Stomach (tissue), 9 donors: ENCODE data around the gene SH3RF3. TPM values are rescaled to one million over a fixed set of nuclear protein-coding genes. Genes with fewer than 3 reads are reported as not detected.

ENCODE experiments used
- DNase-seq, 2 donors: peaks; one replicate each; pipeline versions ENCODE4 v3.0.0 to v3.0.0-alpha.2; 2013 to 2019
- H3K27ac ChIP-seq, 5 donors: fragments of 200-600 bp in 4 of 5; sonication (generic) in 4 of 5; one replicate each; pipeline ENCODE4 v1.5.1; 2013 to 2019; ENCODE audit warnings: mild to moderate bottlenecking in 1 of 5, moderate library complexity in 1 of 5
- H3K27me3 ChIP-seq, 3 donors: fragments of 200-600 bp; sonication (generic); one replicate each; pipeline ENCODE4 v1.5.1; 2017 to 2019; ENCODE audit warnings: mixed run types in 1 of 3
- H3K36me3 ChIP-seq, 4 donors: fragments of 200-600 bp; sonication (generic); 1 replicate in 3 of 4; 2 replicates in 1 of 4; pipeline ENCODE4 v1.5.1; 2016 to 2019
- H3K4me1 ChIP-seq, 4 donors: fragments of 200-600 bp; sonication (generic); one replicate each; pipeline ENCODE4 v1.5.1; 2016 to 2019
- H3K4me3 ChIP-seq, 4 donors: fragments of 200-600 bp; sonication (generic) in 3 of 4; one replicate each; pipeline ENCODE4 v1.5.1; 2016 to 2019; ENCODE audit warnings: mild to moderate bottlenecking in 1 of 4
- H3K9me3 ChIP-seq, 4 donors: fragments of 200-600 bp; sonication (generic); one replicate each; pipeline ENCODE4 v1.5.1; 2016 to 2019
- CTCF ChIP-seq, 7 experiments: fragments of 450-650 bp in 4 of 7; fragments of 200-600 bp in 3 of 7; sonication (generic) in 3 of 7; IDR thresholded peaks; one replicate each; pipeline ENCODE4 v1.5.1; 2016 to 2019; ENCODE audit warnings: antibody characterized with exemption in 7 of 7, control low read depth in 2 of 7, mild to moderate bottlenecking in 1 of 7
- EP300 ChIP-seq: sonication (generic); formaldehyde crosslinking; IDR thresholded peaks from one replicate; pipeline ENCODE4 v1.6.1; 2017; ENCODE audit warnings: antibody characterized with exemption
- POLR2A ChIP-seq, 4 donors: fragments of 450-650 bp; IDR thresholded peaks; one replicate each; pipeline ENCODE4 v1.6.1; 2016; ENCODE audit warnings: antibody characterized with exemption in 4 of 4, control low read depth in 2 of 4, mild to moderate bottlenecking in 1 of 4, moderate library complexity in 1 of 4
- POLR2AphosphoS5 ChIP-seq, 3 donors: sonication (generic); formaldehyde crosslinking; IDR thresholded peaks; one replicate each; pipeline ENCODE4 v1.6.1; 2016; ENCODE audit warnings: antibody characterized with exemption in 3 of 3
- WGBS, 5 donors: extraction: QIAGEN DNeasy Blood & Tissue Kit in 3 of 5; methylation state at CpG; one replicate each; pipeline versions ENCODE4 v1.1.5 to v1.1.7; 2013 to 2018; 5-methylcytosine and 5-hydroxymethylcytosine counted together
- intact Hi-C: fragments of 100-400 bp; cut with DNase I; formaldehyde crosslinking; loops from one replicate; pipeline ENCODE4 v1.15.1; 2023; ENCODE audit warnings: low total_unique reads
- polyA plus RNA-seq, 3 donors: library from polyadenylated mRNA; stranded (reverse); fragments of 200-250 nt; gene quantifications; one replicate each; pipeline ENCODE4 v1.2.3, GENCODE V29; 2013
- total RNA-seq, 5 donors: library from RNA; depleted of rRNA; stranded (reverse); fragments of >200 nt; gene quantifications; one replicate each; pipeline versions ENCODE4 v1.1.0 to v1.2.3, GENCODE V29; 2014 to 2016
- donor health status: healthy with polysubstance abuse.
- donor health status: Bipolar disorder and iron deficiency.
- donor health status: healthy.

Gene SH3RF3
- total and polyA plus RNA-seq, 8 donors, result 0.87 to 11.1 (median 4.4) TPM

DNA sequence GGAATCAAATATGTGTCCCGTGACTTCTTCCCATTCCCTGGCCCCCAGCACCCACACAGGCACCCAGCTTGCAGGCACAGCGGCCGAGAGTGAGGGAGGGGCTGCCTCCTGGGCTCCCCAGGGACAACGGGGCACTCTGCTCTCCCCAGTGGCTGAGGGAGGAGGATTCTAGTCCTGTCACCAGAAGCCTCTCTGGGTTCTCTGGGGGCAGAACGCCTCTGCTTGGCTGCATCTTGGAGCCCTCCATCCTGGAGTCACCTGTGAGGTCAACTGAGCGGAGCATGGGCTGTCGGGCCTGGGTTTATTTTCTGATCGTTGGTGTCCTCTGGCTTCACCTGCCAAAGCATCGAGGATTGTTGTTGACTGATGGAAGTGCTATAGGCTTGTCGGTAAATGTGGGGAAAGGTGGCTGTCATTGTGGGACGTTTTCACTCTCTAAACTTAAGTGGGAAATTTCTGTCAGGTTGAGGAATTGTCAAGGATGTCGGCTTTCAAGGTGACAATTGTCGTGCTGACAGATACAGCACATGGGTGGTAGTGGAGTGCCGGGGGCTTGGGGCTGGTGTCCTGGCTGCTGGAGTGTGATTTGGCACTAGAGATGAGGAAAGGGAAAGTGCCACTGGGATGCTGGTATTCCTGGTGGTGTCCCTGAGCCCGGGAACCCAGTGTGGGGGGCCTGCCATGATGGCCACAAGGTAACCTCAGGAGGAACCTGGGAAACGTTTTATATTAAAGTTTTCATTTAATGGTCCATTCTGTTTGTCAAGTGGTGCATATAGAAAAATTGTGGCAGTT is 13.6 kb downstream of the SH3RF3 start:
- Histone ChIP-seq H3K9me3 (no peaks in the 10 kb centered on the region), H3K27me3 (no peaks in the 10 kb centered on the region), H3K4me1 (peaks cover 0 to 5% (median 0%) of the 10 kb centered on the region in 4 donors), H3K27ac (no peak overlapping the region), H3K36me3 (no peaks in the 10 kb centered on the region), H3K4me3 (no peak overlapping the region)
- no peak for DNase-seq
- intact Hi-C loops, result no loop called here
- no peak for TF ChIP-seq EP300
- TF ChIP-seq CTCF (IDR thresholded peaks at IDR 0.05), result no peak
- no peak for TF ChIP-seq POLR2AphosphoS5 (IDR thresholded peaks at IDR 0.05)
- TF ChIP-seq POLR2A (IDR thresholded peaks at IDR 0.05), result no peak
- 81 to 88% (median 86%) methylated on average over 13 to 16 of the region's 16 CpGs for WGBS, 5 donors

DNA sequence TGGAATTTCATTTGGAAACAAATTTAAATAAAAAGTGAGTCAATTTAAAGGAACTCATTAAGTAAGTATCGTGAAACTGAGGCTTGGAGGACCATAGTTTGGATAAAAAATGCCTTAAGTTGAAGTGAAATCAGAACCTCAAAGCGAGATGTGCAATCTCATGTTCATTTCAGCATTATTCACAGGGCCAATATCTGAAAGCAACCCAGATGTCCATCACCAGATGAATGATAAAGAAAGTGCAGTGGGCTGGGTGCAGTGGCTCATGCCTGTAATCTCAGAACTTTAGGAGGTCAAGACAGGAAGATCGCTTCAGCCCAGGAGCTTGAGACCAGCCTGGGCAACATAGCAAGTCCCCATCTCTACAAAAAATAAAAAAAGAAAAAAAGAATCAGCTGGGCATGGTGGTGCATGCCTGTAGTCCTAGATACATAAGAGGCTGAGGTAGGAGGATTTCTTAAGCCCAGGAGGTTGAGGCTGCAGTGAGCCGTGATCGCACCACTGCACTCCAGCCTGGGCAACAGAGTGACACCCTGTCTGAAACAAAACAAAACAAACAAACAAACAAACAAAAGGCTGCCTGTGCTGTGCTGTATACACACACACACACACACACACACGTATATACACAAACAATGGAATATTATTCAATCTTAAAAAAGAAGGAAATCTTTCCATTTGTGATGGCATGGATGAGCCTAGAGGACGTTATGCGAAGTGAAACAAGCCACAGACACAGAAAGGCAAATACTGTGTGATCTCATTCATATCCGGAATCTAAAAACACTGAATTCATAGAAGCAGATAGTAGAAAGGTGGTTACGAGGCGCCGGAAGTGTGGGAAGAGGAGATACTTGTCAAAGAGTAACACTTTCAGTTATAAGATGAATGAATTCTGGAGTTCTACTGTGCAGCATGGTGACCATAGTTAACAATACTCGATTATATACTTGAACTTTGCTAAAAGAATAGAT is 14.5 kb downstream of the SH3RF3 start:
- H3K27me3 ChIP-seq, result no peaks in the 10 kb centered on the region
- 85 to 90% (median 88%) methylated on average over 13 of the region's 13 CpGs for WGBS, 5 donors
- H3K9me3 ChIP-seq, result no peaks in the 10 kb centered on the region
- no peaks in the 10 kb centered on the region for H3K36me3 ChIP-seq
- no peak for DNase-seq
- H3K27ac ChIP-seq, result no peak overlapping the region
- no peak overlapping the region for H3K4me3 ChIP-seq
- intact Hi-C loops, result no loop called here
- TF ChIP-seq POLR2AphosphoS5 (IDR thresholded peaks at IDR 0.05), result no peak
- no peak for TF ChIP-seq EP300
- TF ChIP-seq POLR2A (IDR thresholded peaks at IDR 0.05), result no peak
- TF ChIP-seq CTCF (IDR thresholded peaks at IDR 0.05), result no peak
- H3K4me1 ChIP-seq, result peaks cover 0 to 5% (median 0%) of the 10 kb centered on the region in 4 donors

GRCh38 chr2:109144271-109144670 is 15.3 kb downstream of the SH3RF3 start:
- DNase-seq, result no peak
- WGBS, 5 donors, result 71 to 85% (median 75%) methylated on average over 5 of the region's 5 CpGs
- no peaks in the 10 kb centered on the region for H3K9me3 ChIP-seq
- H3K27ac ChIP-seq, result no peak overlapping the region
- no peaks in the 10 kb centered on the region for H3K36me3 ChIP-seq
- TF ChIP-seq POLR2A (IDR thresholded peaks at IDR 0.05), result no peak
- no peak for TF ChIP-seq EP300
- TF ChIP-seq POLR2AphosphoS5 (IDR thresholded peaks at IDR 0.05), result no peak
- no peak for TF ChIP-seq CTCF (IDR thresholded peaks at IDR 0.05)
- no peaks in the 10 kb centered on the region for H3K27me3 ChIP-seq
- no peak overlapping the region for H3K4me3 ChIP-seq
- intact Hi-C loops, result no loop called here
- peaks cover 0 to 5% (median 2%) of the 10 kb centered on the region in 4 donors for H3K4me1 ChIP-seq

DNA sequence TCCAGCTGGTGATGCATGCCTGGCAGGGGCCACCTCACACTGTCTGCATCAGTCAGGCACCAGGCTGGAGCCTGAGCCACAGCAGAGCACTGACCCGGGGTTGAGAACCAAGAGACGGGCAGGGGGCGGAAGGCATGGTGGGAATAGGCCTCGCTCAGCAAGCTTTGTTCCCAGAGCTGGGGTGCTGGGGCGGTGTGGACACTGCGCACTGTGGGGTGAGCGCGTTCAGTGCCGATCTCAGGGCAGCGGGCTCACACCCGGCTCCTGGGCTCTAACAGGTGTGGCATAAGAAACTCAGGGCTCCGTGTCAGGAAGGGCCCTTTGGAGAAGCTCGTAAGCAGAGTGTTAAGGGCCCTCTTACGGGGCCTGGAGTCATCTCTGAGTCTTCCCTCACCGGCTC is 15.7 kb downstream of the SH3RF3 start:
- Histone ChIP-seq H3K36me3 (no peaks in the 10 kb centered on the region), H3K9me3 (no peaks in the 10 kb centered on the region), H3K27me3 (no peaks in the 10 kb centered on the region), H3K4me3 (no peak overlapping the region), H3K4me1 (peaks cover 0 to 5% (median 0%) of the 10 kb centered on the region in 4 donors), H3K27ac (no peak overlapping the region)
- TF ChIP-seq POLR2A (IDR thresholded peaks at IDR 0.05) (no peak), CTCF (IDR thresholded peaks at IDR 0.05) (no peak), POLR2AphosphoS5 (IDR thresholded peaks at IDR 0.05) (no peak), EP300 (no peak)
- no peak for DNase-seq
- intact Hi-C loops, result no loop called here
- 93 to 97% (median 95%) methylated on average over 12 to 15 of the region's 15 CpGs for WGBS, 5 donors
